Cardiac fibroblast (primary cell): ENCODE data around the gene CGB5.

ENCODE experiments used
- DNase-seq, 2 donors: peaks; one replicate each; pipeline versions ENCODE4 v3.0.0 to v3.0.0-alpha.2; 2010; ENCODE audit warnings: low read depth in 2 of 2
- H3K4me3 ChIP-seq, 2 donors: replicated peaks in 1 of 2; 1 replicate in 1 of 2; 2 replicates in 1 of 2; pipeline ENCODE4 v1.5.1; 2011; ENCODE audit warnings: low read depth in 2 of 2, low read length in 2 of 2, mild to moderate bottlenecking in 2 of 2, moderate library complexity in 1 of 2
- CTCF ChIP-seq: IDR thresholded peaks from one replicate; pipeline ENCODE4 v1.5.1; 2011; ENCODE audit warnings: low read depth, mild to moderate bottlenecking, low read length, inconsistent platforms

The CGB5 gene

GRCh38 chr19:49091391-49092038 is 47.9 kb downstream of the CGB5 start:
- DNase-seq: no peak
- no peak overlapping the region for H3K4me3 ChIP-seq
- no peak for TF ChIP-seq CTCF

- no peak for DNase-seq
- TF ChIP-seq CTCF: no peak
- no peak overlapping the region for H3K4me3 ChIP-seq
Observed at GRCh38 chr19:49092686-49093085, 49.0 kb downstream of the CGB5 start.
